ENCODE measurements around the gene TGFBRAP1.

The TGFBRAP1 gene

GRCh38 chr2:105238664-105239240, 90.8 kb downstream of the TGFBRAP1 start:
- no peak for DNase-seq (ENCODE audit: low read depth, low spot score)

- no peak for DNase-seq (ENCODE audit: low read depth, low spot score)
Measured at GRCh38 chr2:105237045-105237765, 92.3 kb downstream of the TGFBRAP1 start.

- DNase-seq (ENCODE audit: low read depth, low spot score) = no peak
Measured at GRCh38 chr2:105236060-105236424, 93.5 kb downstream of the TGFBRAP1 start.

- peak; percentile 24 for DNase-seq (ENCODE audit: low read depth, low spot score)
Measured at GRCh38 chr2:105235388-105236059, 94.0 kb downstream of the TGFBRAP1 start.

- DNase-seq (ENCODE audit: low read depth, low spot score) = no peak
Measured at GRCh38 chr2:105231232-105231619, 98.3 kb downstream of the TGFBRAP1 start.

GRCh38 chr2:105224444-105224843, 105.1 kb downstream of the TGFBRAP1 start:
- no peak for DNase-seq (ENCODE audit: low read depth, low spot score)

- DNase-seq (ENCODE audit: low read depth, low spot score) = no peak
Measured at GRCh38 chr2:105220604-105221003, 108.9 kb downstream of the TGFBRAP1 start.

- no peak for DNase-seq (ENCODE audit: low read depth, low spot score)
Measured at GRCh38 chr2:105215586-105216192, 113.8 kb downstream of the TGFBRAP1 start.

Measured in brain pericyte (primary cell).